Measurements from ENCODE around the gene VAT1L. TPM values are rescaled to one million over a fixed set of nuclear protein-coding genes. Genes with fewer than 3 reads are reported as not detected.

The VAT1L gene
- total and polyA plus RNA-seq, 12 donors, result 18.1 to 103 (median 38.2) TPM

DNA sequence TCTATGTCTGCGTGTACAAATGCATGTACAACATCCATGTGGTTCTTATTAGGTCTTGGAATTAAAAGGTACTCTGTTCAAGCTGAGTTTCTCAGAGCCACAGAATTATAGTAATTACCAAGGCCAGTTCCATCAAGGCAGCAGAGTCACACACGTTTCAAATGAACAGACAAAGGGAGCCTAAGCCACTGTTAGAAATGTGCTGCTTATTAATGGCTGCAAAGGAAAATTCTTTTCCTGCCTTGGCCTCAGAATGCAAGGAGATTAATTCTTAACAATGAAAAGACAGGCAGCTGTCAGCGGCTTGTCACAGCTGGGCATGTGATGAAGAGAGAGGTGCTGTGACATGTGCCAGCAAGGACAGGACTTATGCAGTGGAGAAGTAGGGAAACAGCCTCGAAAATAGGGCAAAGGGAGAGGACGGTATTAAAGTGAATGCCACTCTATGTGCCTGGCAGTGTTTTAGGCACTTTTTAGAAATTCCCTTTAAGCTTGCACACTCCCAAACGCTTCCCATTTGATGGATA, 133.9 kb downstream of the VAT1L start:
- TF ChIP-seq, protein P1, sequence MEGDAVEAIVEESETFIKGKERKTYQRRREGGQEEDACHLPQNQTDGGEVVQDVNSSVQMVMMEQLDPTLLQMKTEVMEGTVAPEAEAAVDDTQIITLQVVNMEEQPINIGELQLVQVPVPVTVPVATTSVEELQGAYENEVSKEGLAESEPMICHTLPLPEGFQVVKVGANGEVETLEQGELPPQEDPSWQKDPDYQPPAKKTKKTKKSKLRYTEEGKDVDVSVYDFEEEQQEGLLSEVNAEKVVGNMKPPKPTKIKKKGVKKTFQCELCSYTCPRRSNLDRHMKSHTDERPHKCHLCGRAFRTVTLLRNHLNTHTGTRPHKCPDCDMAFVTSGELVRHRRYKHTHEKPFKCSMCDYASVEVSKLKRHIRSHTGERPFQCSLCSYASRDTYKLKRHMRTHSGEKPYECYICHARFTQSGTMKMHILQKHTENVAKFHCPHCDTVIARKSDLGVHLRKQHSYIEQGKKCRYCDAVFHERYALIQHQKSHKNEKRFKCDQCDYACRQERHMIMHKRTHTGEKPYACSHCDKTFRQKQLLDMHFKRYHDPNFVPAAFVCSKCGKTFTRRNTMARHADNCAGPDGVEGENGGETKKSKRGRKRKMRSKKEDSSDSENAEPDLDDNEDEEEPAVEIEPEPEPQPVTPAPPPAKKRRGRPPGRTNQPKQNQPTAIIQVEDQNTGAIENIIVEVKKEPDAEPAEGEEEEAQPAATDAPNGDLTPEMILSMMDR (IDR thresholded peaks at IDR 0.05), result no peak
- no peak for TF ChIP-seq POLR2A (IDR thresholded peaks at IDR 0.05)
- WGBS, 4 donors, result 82 to 87% (median 86%) methylated on average over 6 of the region's 6 CpGs
- no peak for DNase-seq
- no peaks in the 10 kb centered on the region for H3K27me3 ChIP-seq
- no peaks in the 10 kb centered on the region for H3K36me3 ChIP-seq (replicated peaks in 1 of 2)
- H3K27ac ChIP-seq, result no peak overlapping the region
- no peak overlapping the region for H3K4me3 ChIP-seq
- H3K4me1 ChIP-seq (replicated peaks in 1 of 2), result no peaks in the 10 kb centered on the region
- intact Hi-C loops (cut with DNase I), result no loop called here
- no peaks in the 10 kb centered on the region for H3K9me3 ChIP-seq (replicated peaks in 1 of 3)

DNA sequence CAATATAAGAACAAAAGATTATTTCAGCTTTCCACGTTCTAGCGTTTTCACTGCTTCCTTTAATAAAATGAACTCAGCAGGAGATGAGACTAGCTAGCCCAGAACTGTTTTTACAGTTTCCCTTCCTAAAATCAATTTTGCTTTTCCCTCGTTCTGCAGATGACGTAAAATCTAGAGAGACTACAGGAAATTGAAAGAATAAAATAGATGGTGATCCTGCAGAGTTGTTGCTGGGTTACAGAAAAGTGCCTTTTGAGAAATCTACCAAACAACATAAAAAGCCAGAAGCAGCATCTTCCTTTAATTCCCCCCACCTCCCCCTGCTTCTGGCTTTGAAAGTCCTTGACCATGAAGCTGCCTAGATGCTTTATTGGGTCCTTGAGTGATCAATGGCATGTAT, 137.2 kb downstream of the VAT1L start:
- no peaks in the 10 kb centered on the region for H3K4me1 ChIP-seq (replicated peaks in 1 of 2)
- H3K4me3 ChIP-seq, result no peak overlapping the region
- intact Hi-C loops (cut with DNase I), result no loop called here
- WGBS, 4 donors, result 79 to 86% (median 83%) methylated on average over 4 of the region's 4 CpGs
- no peaks in the 10 kb centered on the region for H3K27me3 ChIP-seq
- no peaks in the 10 kb centered on the region for H3K36me3 ChIP-seq (replicated peaks in 1 of 2)
- no peaks in the 10 kb centered on the region for H3K9me3 ChIP-seq (replicated peaks in 1 of 3)
- no peak for DNase-seq
- TF ChIP-seq, protein P1 (IDR thresholded peaks at IDR 0.05), result no peak
- no peak for TF ChIP-seq POLR2A (IDR thresholded peaks at IDR 0.05)
- H3K27ac ChIP-seq, result no peak overlapping the region

DNA sequence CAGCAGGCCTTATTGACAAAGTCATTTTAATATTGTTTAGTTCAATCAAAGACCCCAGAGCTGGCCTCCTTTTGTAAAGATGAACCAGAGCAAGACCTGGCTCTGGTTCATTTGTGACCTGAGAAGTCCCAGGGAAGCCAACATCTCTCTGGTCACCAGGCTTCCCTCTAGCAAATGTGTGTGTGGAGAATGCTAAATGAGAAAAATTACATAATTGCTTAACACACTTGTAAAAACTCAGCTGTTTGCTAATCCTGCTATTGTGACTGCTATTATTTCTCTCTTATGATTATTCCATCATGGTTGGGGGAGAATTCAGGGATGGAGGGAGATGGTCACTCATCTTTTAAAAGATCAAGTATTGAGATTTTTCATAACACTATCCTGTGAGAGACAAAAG, 139.7 kb downstream of the VAT1L start:
- intact Hi-C loops (cut with DNase I), result no loop called here

DNA sequence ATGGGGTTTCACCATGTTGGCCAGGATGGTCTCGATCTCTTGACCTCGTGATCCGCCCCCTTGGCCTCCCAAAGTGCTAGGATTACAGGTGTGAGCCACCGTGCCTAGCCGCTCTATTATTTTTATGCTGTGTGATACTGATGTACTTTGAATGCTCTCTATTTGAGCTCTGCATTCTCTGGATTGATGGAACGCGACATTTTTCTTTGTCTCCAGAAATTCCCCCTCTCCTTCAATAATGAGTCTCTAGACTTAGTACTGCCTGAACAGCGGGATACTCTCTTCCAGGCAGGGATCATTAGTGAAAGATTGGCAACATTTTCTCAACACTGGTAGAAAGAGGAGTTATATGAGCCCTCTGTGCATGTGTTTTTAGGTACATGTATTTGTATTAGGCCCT, 140.6 kb downstream of the VAT1L start:
- no peaks in the 10 kb centered on the region for H3K9me3 ChIP-seq (replicated peaks in 1 of 3)
- H3K27me3 ChIP-seq, result no peaks in the 10 kb centered on the region
- intact Hi-C loops (cut with DNase I), result no loop called here
- no peak for DNase-seq
- no peak for TF ChIP-seq POLR2A (IDR thresholded peaks at IDR 0.05)
- TF ChIP-seq, protein P1 (IDR thresholded peaks at IDR 0.05), result no peak
- no peaks in the 10 kb centered on the region for H3K36me3 ChIP-seq (replicated peaks in 1 of 2)
- no peak overlapping the region for H3K27ac ChIP-seq
- H3K4me3 ChIP-seq, result no peak overlapping the region
- no peaks in the 10 kb centered on the region for H3K4me1 ChIP-seq (replicated peaks in 1 of 2)
- WGBS, 4 donors, result 92 to 97% (median 96%) methylated on average over 8 of the region's 8 CpGs

More for the DNA sequence above, 139.7 kb downstream of the VAT1L start:
- H3K27ac ChIP-seq, result no peak overlapping the region
- no peaks in the 10 kb centered on the region for H3K27me3 ChIP-seq
- no peak overlapping the region for H3K4me3 ChIP-seq
- no peaks in the 10 kb centered on the region for H3K4me1 ChIP-seq (replicated peaks in 1 of 2)
- no peak for DNase-seq
- H3K9me3 ChIP-seq (replicated peaks in 1 of 3), result no peaks in the 10 kb centered on the region
- TF ChIP-seq, protein P1 (IDR thresholded peaks at IDR 0.05), result no peak
- no peaks in the 10 kb centered on the region for H3K36me3 ChIP-seq (replicated peaks in 1 of 2)

Data from adrenal gland (tissue), 12 donors.